ENCODE data around the gene TCEAL4.

DNA sequence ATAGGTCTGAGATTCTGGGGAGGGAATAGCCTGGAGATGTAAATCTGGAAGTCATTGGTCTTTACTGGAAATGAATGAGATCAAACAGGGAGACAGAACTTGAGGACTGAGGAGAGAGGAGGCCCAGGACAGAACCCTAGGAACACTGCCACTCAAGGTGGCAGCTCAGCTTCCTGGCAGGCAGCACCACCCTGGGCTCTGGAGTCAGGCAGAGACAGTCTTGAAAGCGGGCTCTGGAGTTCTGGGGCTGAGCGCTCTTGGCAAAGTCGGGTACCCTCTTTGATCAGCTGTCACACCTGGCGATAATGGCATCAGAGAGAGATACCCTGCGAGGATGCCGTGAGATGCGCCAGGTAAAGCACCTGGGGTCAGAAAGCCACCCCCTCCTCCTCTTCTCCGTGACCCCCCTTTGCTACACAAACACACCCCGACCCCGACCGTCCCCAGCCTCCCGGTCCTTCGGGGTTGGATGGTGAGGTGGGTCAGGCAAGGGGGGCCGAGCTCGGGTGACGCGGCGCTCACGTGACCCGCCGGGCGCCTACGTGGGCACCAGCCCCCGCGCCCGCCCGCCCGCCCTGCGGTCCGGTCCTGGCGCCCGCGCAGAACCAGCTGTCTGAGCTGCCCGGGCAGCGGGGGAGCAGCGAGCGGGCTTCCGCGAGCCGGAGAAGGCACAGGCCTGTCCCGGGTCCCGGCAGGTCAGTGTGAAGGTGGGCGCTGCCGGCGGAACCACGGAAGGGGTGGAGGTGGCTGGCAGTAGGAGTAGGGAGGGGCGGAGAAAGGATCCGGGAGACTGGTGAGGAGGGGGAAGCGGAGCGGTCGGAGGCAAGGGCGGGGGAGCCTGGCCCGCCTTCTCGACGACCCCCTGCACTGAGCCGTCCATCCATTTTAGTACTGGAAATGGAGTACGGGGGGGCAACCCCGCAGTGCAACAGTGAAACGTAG is 22.3 kb downstream of the TCEAL4 start, which contains the start of gene TCEAL3:
- TF ChIP-seq, protein P1, sequence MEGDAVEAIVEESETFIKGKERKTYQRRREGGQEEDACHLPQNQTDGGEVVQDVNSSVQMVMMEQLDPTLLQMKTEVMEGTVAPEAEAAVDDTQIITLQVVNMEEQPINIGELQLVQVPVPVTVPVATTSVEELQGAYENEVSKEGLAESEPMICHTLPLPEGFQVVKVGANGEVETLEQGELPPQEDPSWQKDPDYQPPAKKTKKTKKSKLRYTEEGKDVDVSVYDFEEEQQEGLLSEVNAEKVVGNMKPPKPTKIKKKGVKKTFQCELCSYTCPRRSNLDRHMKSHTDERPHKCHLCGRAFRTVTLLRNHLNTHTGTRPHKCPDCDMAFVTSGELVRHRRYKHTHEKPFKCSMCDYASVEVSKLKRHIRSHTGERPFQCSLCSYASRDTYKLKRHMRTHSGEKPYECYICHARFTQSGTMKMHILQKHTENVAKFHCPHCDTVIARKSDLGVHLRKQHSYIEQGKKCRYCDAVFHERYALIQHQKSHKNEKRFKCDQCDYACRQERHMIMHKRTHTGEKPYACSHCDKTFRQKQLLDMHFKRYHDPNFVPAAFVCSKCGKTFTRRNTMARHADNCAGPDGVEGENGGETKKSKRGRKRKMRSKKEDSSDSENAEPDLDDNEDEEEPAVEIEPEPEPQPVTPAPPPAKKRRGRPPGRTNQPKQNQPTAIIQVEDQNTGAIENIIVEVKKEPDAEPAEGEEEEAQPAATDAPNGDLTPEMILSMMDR (optimal IDR thresholded peaks at IDR 0.05 in 1 of 3, IDR thresholded peaks at IDR 0.05 in 1 of 3, conservative IDR thresholded peaks at IDR 0.05 in 1 of 3; ENCODE audit: extremely low read depth in 1 of 3, insufficient read depth in 2 of 3, low read length in 3 of 3), result no peak
- TF ChIP-seq EZH2 (IDR thresholded peaks at IDR 0.05; ENCODE audit: low read length), result no peak

Data from keratinocyte (primary cell).